ENCODE measurements around the gene SUPT3H.
A peak's percentile ranks its signal among the peaks of the same experiment; 100 is the strongest.

SUPT3H gene

DNA sequence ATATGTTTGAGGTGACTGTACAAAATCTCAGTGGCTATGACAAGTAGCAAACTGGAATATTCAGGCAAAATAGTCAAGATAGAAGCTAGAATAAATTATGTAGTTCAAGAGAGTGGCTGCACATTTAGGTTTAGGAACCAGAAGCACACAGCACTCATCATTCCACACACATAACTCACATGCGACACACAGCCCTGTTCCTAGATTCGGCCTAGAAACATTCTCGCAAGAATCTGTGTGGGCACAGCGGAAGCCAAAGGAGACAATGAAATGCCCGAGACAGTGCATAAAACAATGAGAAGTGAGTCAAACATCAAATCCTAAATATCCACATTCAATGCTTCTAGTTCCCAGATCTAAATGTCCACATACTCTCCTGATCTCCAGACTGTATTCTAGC, 9.5 kb upstream of the SUPT3H start:
- no peak for DNase-seq

DNA sequence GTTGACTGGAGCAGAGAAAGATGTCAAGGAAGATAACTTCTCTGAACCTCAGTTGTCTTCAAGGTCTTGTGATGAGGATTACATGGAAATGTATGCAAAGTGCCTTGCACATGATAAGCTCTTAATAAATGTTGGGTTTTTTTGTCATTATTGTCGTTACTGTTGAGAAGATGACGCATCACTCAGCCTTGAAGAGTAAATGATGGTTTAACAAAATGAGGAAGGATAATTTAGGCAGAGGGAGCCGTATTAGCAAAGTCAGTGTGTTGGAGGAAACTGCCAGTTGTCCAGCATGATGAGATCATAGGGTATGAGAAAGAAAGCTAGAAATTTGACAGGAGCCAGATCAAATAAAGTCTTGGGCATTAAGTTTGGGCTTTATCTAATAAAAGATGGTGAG, 8.8 kb upstream of the SUPT3H start:
- DNase-seq = no peak

DNA sequence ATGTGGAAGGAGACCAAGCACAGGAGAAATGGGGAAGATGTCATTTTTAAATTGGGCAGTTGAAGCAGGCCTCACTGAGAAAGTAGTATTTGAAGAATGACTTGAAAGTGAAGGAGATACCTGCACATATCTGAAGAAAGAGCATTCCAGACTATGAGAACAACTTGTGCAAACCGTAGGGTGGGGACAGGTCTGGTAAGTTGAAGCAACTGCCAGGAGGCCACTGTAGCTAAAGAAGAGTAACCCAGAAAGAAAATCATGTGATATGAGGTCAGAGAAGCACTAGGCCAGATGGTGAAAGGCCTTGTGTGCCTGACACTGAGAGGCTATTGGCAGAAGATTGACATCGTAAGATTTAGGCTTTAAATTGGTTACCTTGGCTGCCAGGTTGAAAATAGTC, 4.7 kb upstream of the SUPT3H start:
- DNase-seq = no peak

DNA sequence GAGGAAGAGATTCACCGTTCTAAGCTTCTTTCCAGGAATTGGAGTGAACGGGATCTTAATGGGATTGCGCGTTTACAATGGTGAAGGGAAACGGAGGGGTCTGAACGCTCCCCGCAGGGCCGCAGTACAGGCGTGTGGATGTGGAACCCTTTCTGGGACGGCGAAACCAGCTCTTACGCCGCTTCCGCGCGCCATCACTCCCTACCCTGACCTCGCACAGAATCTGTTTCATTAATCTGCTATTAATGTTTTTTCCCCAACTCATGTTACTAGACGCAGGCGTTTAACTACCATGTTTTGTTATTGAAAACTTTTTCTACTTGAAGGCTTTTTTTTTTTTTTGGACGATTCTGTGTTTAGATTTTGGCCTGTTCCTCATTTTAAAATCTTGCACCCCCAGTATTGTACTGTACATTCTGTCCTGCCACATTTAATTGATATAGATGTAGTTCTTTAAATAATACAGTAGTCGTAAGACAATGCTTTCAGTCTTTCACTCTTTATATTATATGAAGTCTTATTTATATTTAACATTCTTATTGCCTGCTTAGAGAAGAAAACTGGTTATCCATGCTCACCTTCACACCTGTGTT, 696 bp upstream of the SUPT3H start:
- peak; percentile 1 for DNase-seq

DNA sequence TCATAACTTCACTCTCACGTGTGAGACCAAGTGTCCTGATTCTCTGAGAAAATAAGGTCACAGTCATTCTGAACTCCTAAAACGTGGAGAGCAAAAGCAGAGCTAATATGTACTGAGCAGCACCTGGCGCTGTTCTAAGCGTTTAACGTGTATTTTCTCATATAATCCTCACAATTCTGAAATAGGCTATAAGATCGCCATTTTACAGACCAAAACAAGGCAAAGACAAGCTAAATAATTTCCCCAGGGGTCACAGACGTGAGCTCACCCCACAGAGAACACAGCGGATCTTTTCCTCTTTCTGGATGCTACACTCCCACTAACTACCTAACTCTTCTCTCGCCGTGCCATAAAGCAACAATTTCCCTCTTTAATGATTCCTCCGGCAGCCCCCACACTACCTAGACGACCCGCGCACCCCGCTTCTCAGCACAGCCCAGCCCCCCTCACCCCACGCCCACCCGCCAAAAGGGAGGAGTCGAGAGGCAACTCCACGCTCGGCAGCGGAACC, 636 bp downstream of the SUPT3H start:
- peak; percentile 72 for DNase-seq

DNA sequence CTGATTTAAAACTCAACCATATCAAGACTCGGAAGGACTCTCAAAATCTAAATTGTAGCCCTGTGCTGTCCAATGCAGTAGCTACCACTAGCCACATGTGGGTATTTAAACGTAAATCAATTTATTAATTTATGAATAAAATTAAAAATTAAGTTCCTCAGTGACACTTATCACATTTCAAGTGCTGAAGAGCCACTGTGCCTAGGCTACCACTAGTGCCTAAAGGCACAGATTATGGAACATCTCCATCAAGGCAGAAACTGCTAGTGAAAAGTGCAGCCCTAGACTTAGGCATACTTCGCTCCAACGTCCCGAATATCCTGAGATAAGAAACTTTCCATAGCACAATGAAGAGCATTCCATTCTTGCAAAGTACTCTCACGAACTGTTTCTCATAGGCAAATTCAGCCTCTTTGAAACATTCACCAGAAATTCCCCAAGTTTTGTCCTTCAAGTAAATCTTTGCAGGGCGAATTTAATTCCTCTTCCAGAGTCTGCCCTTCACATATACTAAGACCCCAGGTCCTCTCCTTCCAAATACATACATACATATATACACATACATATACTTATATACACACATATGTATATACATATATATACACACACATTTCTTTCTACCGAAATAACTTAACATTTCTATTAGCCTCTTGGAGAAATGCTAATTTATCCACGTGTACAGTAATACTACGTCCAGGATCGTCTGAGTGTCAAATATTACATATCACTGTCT, 1.3 kb downstream of the SUPT3H start:
- DNase-seq = no peak

DNA sequence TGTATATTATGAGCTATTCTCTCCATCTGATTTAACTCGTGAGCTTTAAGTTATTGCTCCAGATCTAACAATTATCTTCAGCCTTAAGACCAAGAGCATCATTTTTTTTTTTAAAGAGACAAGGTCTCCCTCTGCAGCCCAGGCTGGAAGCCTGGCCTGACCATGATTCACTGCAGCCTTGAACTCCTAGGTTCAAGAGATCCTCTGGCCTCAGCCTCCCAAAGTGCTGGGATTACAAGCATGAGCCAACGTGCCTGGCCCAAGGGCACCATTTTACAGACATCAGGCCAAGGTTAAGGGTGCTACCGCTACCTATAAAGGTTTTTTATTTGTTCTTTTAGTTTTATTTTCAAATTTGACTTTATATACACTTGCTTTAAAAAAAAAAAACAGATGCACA, 2.3 kb downstream of the SUPT3H start:
- DNase-seq = no peak

DNA sequence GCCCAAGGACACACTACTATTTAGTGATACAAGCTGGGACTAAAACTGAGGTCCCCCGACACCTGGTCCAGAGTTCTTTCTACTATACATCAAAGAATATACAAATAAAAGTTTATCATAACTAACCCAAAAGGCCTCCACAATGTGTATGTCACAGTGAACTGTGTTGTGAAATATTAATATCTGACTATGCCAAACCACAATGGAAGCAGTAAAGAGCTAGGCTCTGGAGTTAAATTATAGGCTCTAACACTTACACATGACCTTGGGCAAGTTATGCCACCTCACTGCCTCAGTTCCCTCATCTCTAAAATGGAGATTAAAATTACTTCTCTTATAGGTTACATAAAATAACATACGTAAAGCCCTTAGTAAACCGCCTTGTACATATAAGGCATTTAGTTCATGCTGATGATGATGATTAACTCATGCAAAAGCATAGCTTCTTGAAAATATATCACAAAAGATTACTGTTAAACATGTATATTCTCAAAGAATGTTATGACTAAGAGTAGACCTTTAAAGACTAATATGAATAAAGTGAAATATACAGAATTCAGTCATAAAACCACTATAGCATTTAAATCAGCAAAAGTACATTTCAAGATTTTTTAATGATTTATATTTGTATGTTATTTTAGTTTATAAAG, 5.7 kb downstream of the SUPT3H start:
- DNase-seq = no peak

DNA sequence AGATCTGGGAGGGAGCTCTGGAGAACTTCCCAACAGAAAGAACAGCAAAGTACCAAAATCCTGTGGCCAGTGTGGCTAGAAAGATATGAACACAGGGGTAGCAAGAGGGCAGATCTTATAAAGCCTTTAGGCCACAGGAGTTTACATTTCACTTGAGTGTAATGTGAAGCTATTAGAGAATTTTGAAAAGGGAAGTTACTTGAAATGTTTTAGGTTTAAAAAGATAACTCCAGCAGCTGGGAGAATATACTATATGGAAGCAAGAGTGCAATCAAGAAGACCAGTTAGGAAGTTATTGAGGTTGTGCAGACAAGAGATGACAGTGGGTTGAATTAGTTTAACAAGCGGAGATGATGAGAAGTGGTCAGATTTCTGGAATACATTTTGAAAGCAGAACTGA, 7.9 kb downstream of the SUPT3H start:
- no peak for DNase-seq

DNA sequence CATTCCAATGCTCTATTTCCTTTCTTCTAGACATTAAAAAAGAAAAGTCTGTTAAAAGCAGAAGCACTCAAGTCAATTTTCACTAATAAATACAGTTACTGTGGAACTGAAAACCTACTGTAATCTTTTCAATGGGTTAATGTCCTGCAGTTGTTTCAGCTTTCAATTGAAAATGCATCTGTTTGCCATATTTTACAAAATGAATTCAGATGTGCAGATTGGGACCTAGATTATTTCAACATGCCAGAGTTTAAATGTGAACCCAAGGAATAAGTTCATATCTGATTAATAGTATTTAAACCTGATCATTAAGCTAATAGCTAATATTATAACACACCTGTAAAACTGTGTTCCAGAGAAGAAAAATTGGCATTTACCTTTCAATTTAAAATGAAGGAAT, 9.7 kb downstream of the SUPT3H start:
- no peak for DNase-seq

DNA sequence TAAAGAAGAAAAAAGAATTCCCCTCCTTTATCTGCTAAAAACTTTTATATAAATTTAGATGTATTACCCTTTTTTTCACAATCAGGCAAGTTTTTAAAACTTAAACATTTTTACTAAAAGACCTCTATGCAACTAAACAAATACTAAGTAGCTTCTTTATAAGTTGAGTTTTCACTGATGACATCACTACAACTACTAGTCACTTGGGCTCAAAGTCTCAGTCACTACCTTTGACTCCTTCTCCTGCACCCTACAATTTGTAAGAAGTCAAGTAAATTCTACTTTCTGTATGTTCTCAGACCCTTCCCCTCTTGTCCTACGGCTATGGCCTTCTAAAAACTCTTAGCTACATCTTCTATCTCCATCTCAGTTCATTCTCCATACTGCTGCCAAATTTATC, 11.2 kb downstream of the SUPT3H start:
- DNase-seq = no peak

DNA sequence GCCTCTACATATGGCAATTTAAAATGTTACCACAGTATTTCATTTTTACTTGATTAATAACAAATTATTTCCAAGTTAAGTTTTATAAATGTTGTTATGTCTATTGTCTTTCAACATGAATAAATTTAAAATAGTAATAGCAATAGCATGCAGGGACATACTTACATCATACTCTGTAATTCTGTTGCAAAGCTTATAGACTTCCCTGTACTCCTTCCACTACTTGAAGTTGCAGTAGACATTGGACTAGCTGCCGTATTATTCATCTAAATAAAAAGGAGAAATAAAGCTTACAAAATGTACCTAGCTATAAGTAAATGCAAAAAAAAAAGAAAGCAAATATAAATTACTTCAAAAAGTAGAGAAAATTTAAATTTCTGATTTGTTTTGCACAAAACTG, 12.7 kb downstream of the SUPT3H start:
- no peak for DNase-seq

DNA sequence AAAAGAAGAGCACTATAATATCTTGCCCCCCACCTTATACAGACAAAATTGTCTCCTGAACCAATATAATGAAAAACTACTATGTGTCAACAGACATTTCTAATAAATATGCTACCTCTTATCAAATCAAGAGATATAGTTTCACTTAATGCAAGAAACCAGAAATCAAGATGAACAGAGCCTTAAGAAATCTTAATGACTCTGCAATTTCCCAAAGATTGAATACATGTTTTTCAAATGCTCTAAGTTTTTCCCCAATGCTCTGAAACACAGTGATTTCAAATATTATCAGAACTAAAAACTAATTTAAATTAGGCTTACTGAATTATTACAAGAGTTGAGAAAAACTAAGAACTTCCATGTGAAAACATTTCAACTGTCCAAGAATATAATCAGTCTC, 13.3 kb downstream of the SUPT3H start:
- no peak for DNase-seq

DNA sequence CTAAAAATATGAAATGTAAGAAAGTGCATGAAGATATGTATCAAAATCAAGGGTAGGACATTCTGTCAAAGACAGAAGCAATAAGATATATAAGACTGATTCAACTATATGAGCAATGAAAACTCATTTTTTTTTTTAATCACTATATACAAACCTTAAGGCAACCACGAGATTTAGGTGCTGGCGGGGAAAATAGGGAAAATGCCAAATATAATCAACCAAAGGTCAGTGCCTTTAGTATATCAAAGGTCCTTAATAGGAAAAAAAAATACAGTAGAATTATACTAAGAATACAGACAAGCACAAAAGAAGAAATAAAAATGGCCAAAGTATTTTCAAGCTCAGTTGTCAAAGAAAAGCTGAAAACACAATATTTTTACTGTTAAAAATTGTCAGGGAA, 24.1 kb downstream of the SUPT3H start:
- DNase-seq = no peak

DNA sequence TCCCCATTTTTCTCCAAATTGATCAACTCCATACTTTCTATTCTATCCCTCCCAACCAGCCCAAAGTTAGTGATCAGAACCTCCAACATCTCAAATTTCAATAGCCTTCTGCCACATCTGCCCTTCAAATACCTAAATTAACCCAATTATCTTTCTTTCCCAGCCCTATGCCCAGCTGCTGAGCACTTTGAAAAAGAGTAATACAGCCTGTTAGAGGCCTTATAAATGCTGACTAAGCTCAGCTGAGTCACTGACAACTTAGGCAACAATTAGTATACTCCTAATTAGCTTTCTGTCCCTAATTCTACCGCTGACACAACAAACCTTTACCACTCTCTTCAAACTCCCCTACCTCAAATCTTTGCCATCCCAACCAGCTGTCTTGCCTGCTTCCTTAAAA, 26.1 kb downstream of the SUPT3H start:
- no peak for DNase-seq

DNA sequence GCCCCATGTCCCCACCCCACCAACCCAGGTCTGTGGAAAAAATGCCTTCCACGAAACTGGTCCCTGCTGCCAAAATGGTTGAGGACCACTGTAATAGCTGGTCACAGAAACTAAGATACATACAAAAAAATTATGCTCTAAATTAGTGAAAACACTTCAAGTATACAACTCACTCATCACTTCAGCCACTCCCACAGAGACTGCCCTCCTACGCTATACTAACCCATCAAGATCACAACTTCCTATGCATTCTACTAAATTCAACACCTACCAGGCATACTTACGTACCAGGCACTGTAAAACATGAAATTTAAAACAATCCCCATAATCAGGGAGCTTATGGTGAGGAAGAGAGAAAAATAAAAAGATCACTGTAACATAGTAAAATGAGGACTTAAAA, 26.7 kb downstream of the SUPT3H start:
- no peak for DNase-seq

DNA sequence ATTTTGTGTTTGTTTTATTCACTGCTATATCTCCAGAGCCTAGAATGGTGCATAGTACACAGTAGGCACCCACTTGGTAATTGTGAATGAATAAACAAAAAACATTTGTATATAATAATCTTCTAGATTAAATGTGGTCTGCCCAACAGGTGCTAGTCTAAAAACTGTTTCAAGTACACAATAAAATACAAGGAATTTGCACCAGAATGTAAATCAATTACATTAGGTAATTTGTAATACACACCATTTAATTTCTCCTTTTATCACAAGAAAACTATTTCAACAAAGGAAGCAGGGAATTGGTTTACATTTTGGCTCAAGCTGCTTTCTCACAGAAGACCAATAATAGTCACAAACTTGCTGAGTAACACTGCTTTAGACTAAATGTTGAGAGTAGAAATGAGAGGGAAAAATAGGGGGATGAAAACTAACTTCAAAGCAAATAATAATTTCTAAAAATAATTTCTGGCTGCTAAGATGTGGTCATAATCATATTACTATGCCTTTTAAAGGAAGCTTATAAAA, 27.5 kb downstream of the SUPT3H start:
- no peak for DNase-seq

DNA sequence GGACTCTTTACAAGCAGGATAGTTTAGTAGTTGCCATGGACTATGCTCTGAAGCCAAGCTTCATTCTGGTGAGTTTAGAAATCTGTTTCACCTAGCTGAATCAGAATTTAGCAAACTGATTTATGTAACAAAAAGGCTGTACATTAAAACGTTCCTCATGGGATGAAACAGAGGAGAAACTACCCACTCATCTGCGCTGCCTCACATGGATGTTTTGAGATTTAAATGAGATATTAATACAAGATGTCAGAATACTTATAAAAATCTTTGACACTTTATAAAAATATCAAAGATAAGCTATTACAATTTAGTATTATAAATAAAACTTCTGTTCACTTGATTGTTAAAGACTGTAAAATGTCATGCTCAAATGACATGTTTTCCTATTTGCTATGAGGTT, 32.8 kb downstream of the SUPT3H start:
- DNase-seq = no peak

DNA sequence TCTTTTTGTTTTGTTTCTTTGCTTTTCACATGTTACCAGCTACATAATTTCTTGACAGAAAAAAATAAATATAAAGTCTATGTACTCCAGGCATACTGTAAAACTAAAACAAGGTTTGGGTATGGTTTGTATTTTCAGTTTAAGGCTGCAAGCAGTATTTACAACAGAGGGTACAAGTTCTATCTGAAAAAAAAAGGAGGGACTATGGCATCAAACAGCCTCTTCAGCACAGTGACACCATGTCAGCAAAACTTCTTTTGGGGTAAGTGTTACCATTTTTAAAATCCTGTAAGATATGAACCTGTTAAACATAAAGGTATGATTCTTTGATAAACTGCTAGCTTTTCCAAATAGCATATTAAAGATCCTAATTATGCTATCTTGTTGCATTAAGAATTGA, 49.2 kb downstream of the SUPT3H start:
- no peak for DNase-seq

DNA sequence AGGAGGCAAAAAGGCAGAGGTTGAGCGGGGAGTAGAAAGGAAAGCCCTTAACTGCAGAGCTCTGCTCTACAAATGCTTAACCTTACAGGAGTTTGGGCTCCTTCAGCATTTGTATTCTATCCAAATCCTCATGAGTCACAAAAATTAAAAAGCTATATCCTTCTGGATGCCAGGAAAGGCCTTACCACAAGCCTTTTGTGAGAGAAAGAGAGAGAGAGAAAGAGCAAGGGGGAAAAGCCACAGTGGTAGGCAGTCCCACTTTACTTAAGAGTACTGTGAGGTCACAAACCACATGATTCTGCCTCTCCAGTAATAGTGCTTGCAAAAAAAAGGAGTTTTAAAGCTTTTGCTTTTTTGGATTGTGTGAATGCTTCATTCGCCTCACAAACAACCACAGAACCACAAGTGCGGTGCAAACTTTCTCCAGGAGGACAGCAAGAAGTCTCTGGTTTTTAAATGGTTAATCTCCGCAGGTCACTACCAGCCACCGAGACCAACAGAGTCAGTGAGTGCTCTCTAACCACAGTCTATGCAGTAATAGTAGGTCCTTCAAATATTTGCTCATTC, 49.7 kb downstream of the SUPT3H start, which contains the start of gene RUNX2:
Gene RUNX2 (plus strand): TSS at position 375 of the 567 bp plus-strand sequence. CDS start 397 bp downstream, outside the sequence.
- no peak for DNase-seq

DNA sequence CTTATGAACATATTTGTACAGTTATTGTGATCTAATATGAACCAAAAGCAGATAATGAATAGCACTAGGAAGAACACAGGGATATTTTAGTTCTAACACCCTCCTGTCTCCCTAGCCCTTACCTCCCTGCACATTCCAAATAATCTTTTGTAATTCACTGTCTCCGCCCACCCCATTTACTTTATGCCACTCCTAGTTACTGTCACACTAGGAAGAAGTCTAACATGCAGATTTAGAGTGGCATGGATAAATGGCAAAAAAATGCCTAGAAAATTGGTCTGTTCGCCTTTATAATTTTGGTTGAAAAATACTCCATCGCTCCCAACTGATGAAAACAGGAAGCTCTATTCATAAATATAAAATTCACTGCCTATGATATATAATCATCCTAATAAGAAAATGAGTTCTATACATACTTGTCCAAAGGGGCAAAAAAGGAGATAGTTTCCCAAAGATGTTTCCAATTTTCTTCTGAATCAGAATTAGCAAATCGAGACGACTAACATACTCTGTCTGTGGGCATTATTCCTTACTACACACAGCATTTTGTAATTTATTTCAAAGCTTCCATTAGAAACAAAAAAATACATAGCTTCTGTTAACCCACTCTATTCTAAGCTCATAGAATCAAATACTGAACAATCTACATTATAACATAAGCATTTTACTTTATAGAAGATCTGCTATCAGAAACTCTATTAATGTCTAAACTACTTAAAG, 50.9 kb downstream of the SUPT3H start:
- DNase-seq = no peak

DNA sequence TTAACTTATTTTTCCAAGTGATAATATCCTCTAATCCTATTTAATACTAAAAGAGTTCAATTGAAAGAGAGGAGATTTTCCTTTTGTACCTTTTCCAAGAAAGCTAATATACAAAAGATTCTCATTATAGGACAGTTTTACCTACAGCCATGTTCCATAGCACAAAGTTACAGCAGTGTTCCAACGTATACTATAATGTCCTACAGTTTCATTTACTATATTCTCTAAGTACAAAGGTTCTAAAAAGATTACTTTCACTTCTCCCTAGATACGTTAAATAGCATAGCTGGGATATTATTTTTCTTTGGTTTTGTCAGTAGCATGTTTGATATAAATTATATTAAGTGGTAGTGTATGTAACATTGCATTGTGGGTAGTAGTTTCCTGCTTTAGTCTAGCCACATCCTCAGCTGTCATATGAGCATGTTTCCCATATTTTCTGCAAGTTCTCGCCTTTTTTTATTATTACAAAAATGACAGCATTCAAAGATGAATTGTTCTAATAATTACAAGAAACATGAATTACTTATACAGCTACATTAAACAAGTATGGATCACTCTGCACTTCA, 54.0 kb downstream of the SUPT3H start:
- DNase-seq = no peak
